ENCODE data around the gene AMBP. TPM values are rescaled to one million over a fixed set of nuclear protein-coding genes. Genes with fewer than 3 reads are reported as not detected.

The AMBP gene
- total RNA-seq, 1 donor = 0.27 TPM

DNA sequence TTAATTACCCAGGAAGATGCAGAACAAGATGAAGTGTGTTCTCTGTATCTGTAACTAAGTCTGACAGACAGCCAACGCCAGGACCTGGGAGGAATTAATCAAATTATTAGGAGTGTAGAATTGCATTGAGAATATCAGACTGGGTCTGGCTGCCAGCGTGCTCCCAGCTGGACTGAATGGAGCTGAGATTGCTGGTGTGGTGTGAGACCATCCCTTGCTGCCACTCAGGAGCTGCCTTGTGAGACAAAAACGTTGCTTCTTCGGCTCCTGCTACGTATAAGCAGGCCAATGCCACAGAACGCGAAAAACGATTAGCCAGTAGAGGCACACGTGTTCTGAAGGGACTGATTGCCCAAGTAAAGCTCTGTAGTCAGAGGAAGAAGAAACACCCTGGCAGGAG is 66.8 kb downstream of the AMBP start:
- no peak overlapping the region for H3K4me3 ChIP-seq (ENCODE audit: low read depth, low read length)
- TF ChIP-seq, protein P1, sequence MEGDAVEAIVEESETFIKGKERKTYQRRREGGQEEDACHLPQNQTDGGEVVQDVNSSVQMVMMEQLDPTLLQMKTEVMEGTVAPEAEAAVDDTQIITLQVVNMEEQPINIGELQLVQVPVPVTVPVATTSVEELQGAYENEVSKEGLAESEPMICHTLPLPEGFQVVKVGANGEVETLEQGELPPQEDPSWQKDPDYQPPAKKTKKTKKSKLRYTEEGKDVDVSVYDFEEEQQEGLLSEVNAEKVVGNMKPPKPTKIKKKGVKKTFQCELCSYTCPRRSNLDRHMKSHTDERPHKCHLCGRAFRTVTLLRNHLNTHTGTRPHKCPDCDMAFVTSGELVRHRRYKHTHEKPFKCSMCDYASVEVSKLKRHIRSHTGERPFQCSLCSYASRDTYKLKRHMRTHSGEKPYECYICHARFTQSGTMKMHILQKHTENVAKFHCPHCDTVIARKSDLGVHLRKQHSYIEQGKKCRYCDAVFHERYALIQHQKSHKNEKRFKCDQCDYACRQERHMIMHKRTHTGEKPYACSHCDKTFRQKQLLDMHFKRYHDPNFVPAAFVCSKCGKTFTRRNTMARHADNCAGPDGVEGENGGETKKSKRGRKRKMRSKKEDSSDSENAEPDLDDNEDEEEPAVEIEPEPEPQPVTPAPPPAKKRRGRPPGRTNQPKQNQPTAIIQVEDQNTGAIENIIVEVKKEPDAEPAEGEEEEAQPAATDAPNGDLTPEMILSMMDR (IDR thresholded peaks at IDR 0.05; ENCODE audit: insufficient read depth, low read length) = no peak
- no peak for DNase-seq (ENCODE audit: low read depth)

Other genes with a start within 250 kb of the AMBP start
- gene ZNF618, start 202.0 kb downstream of the AMBP start, total RNA-seq (ENCODE audit: low replicate concordance) = 5.8 and 13.6 TPM in 2 replicates
- not detected in 2 replicates for gene KIF12, start 21.0 kb upstream of the AMBP start, total RNA-seq (ENCODE audit: low replicate concordance)
- 2.1 and 9.6 TPM in 2 replicates for gene COL27A1, start 77.2 kb upstream of the AMBP start, total RNA-seq (ENCODE audit: low replicate concordance)
- gene ORM1, start 244.8 kb upstream of the AMBP start, total RNA-seq (ENCODE audit: low replicate concordance) = not detected in 2 replicates